Activated T-cell treated with anti-CD3 and anti-CD28 coated beads, Interleukin-2, amount 50 U/mL, for 24 hours (primary cell): Measurements from ENCODE around the gene RAB44.
A peak's percentile ranks its signal among the peaks of the same experiment; 100 is the strongest.
"Not testable (repeated sequence)": the region's sequence is repeated elsewhere in the genome, so short reads cannot be mapped to it uniquely, and the experiment has no call there.

Source experiments
- DNase-seq: peaks from one replicate; pipeline ENCODE4 v3.0.0-alpha.2; 2020
- H3K27ac Mint-ChIP-seq: 2 replicates; pipeline ENCODE4 v1.8.0; 2020; ENCODE audit warnings: mild to moderate bottlenecking, mixed read lengths
- H3K27me3 Mint-ChIP-seq: 2 replicates; pipeline ENCODE4 v1.8.0; 2020; ENCODE audit warnings: mixed read lengths
- H3K36me3 Mint-ChIP-seq: 2 replicates; pipeline ENCODE4 v1.8.0; 2020; ENCODE audit warnings: low read depth, mixed read lengths
- H3K4me1 Mint-ChIP-seq: 2 replicates; pipeline ENCODE4 v1.8.0; 2020; ENCODE audit warnings: low read depth, mixed read lengths
- H3K4me3 Mint-ChIP-seq: 2 replicates; pipeline ENCODE4 v1.8.0; 2020; ENCODE audit warnings: mild to moderate bottlenecking, moderate library complexity, mixed read lengths
- H3K9me3 Mint-ChIP-seq: 2 replicates; pipeline ENCODE4 v1.8.0; 2020; ENCODE audit warnings: mixed read lengths

Gene RAB44

GRCh38 chr6:36697481-36697903 lies at the start of gene RAB44:
RAB44 (plus strand) TSS chr6:36697826; CDS start chr6:36704236, 6,410 bp downstream.
- H3K27me3 Mint-ChIP-seq = no peaks in the 10 kb centered on the region
- no peaks in the 10 kb centered on the region for H3K9me3 Mint-ChIP-seq
- peaks cover 30% of the 10 kb centered on the region for H3K4me1 Mint-ChIP-seq
- peak; percentile 22 for DNase-seq
- H3K27ac Mint-ChIP-seq = peak within 1 kb of the TSS; percentile 33
- no peaks in the 10 kb centered on the region for H3K36me3 Mint-ChIP-seq
- no peak within 1 kb of the TSS for H3K4me3 Mint-ChIP-seq

- Mint-ChIP-seq H3K4me1 (no peaks in the 10 kb centered on the region), H3K4me3 (no peak overlapping the region), H3K27me3 (peaks cover 9% of the 10 kb centered on the region), H3K36me3 (no peaks in the 10 kb centered on the region), H3K27ac (no peak overlapping the region), H3K9me3 (no peaks in the 10 kb centered on the region)
- no peak for DNase-seq
Measured at GRCh38 chr6:36649086-36649485, 48.5 kb upstream of the RAB44 start.

- peaks cover 10% of the 10 kb centered on the region for H3K27me3 Mint-ChIP-seq
- H3K9me3 Mint-ChIP-seq = no peaks in the 10 kb centered on the region
- no peaks in the 10 kb centered on the region for H3K36me3 Mint-ChIP-seq
- H3K27ac Mint-ChIP-seq = no peak overlapping the region
- DNase-seq = no peak
- no peaks in the 10 kb centered on the region for H3K4me1 Mint-ChIP-seq
- no peak overlapping the region for H3K4me3 Mint-ChIP-seq
Measured at GRCh38 chr6:36649701-36650484, 47.7 kb upstream of the RAB44 start.

- Mint-ChIP-seq H3K27me3 (peaks cover 21% of the 10 kb centered on the region), H3K27ac (no peak overlapping the region), H3K9me3 (no peaks in the 10 kb centered on the region), H3K4me3 (no peak overlapping the region), H3K4me1 (no peaks in the 10 kb centered on the region), H3K36me3 (no peaks in the 10 kb centered on the region)
- DNase-seq = no peak
Measured at GRCh38 chr6:36650848-36651478, 46.7 kb upstream of the RAB44 start.

- Mint-ChIP-seq H3K4me1 (no peaks in the 10 kb centered on the region), H3K9me3 (no peaks in the 10 kb centered on the region), H3K27ac (no peak overlapping the region), H3K27me3 (peaks cover 26% of the 10 kb centered on the region), H3K4me3 (no peak overlapping the region), H3K36me3 (no peaks in the 10 kb centered on the region)
- DNase-seq = no peak
Measured at GRCh38 chr6:36651659-36652379, 45.8 kb upstream of the RAB44 start.

GRCh38 chr6:36654469-36654868 lies 43.2 kb upstream of the RAB44 start:
- H3K27ac Mint-ChIP-seq, H3K4me1 Mint-ChIP-seq, H3K9me3 Mint-ChIP-seq, H3K4me3 Mint-ChIP-seq, DNase-seq, H3K36me3 Mint-ChIP-seq: not testable (repeated sequence)
- H3K27me3 Mint-ChIP-seq = peaks cover 35% of the 10 kb centered on the region

- no peaks in the 10 kb centered on the region for H3K4me1 Mint-ChIP-seq
- no peaks in the 10 kb centered on the region for H3K9me3 Mint-ChIP-seq
- H3K27ac Mint-ChIP-seq = no peak overlapping the region
- no peak overlapping the region for H3K4me3 Mint-ChIP-seq
- peaks cover 41% of the 10 kb centered on the region for H3K27me3 Mint-ChIP-seq
- DNase-seq = no peak
- no peaks in the 10 kb centered on the region for H3K36me3 Mint-ChIP-seq
Measured at GRCh38 chr6:36655085-36655724, 42.4 kb upstream of the RAB44 start.

- H3K9me3 Mint-ChIP-seq = no peaks in the 10 kb centered on the region
- H3K4me1 Mint-ChIP-seq = no peaks in the 10 kb centered on the region
- H3K27me3 Mint-ChIP-seq = peaks cover 42% of the 10 kb centered on the region
- no peak for DNase-seq
- H3K27ac Mint-ChIP-seq = no peak overlapping the region
- H3K4me3 Mint-ChIP-seq = no peak overlapping the region
- H3K36me3 Mint-ChIP-seq = no peaks in the 10 kb centered on the region
Measured at GRCh38 chr6:36656441-36656840, 41.2 kb upstream of the RAB44 start.

- DNase-seq = no peak
- H3K36me3 Mint-ChIP-seq = no peaks in the 10 kb centered on the region
- peaks cover under 1% of the 10 kb centered on the region for H3K4me1 Mint-ChIP-seq
- no peaks in the 10 kb centered on the region for H3K9me3 Mint-ChIP-seq
- H3K27ac Mint-ChIP-seq = no peak overlapping the region
- H3K4me3 Mint-ChIP-seq = no peak overlapping the region
- peaks cover 42% of the 10 kb centered on the region for H3K27me3 Mint-ChIP-seq
Measured at GRCh38 chr6:36657271-36657670, 40.4 kb upstream of the RAB44 start.

- DNase-seq = no peak
- Mint-ChIP-seq H3K27me3 (peaks cover 43% of the 10 kb centered on the region), H3K36me3 (no peaks in the 10 kb centered on the region), H3K4me1 (peaks cover 9% of the 10 kb centered on the region), H3K27ac (no peak overlapping the region), H3K4me3 (no peak overlapping the region), H3K9me3 (no peaks in the 10 kb centered on the region)
Measured at GRCh38 chr6:36657942-36658544, 39.6 kb upstream of the RAB44 start.

- no peak for DNase-seq
- H3K36me3 Mint-ChIP-seq = no peaks in the 10 kb centered on the region
- H3K9me3 Mint-ChIP-seq = no peaks in the 10 kb centered on the region
- H3K4me3 Mint-ChIP-seq = no peak overlapping the region
- H3K27ac Mint-ChIP-seq = no peak overlapping the region
- peaks cover 41% of the 10 kb centered on the region for H3K27me3 Mint-ChIP-seq
- peaks cover 16% of the 10 kb centered on the region for H3K4me1 Mint-ChIP-seq
Measured at GRCh38 chr6:36659271-36659670, 38.4 kb upstream of the RAB44 start.

GRCh38 chr6:36660771-36661471 lies 36.7 kb upstream of the RAB44 start:
- Mint-ChIP-seq H3K4me1 (peaks cover 18% of the 10 kb centered on the region), H3K27me3 (peaks cover 30% of the 10 kb centered on the region), H3K27ac (no peak overlapping the region), H3K9me3 (no peaks in the 10 kb centered on the region), H3K4me3 (no peak overlapping the region), H3K36me3 (no peaks in the 10 kb centered on the region)
- DNase-seq = no peak

GRCh38 chr6:36662380-36662779 lies 35.2 kb upstream of the RAB44 start:
- no peaks in the 10 kb centered on the region for H3K9me3 Mint-ChIP-seq
- H3K4me1 Mint-ChIP-seq = peaks cover 18% of the 10 kb centered on the region
- H3K36me3 Mint-ChIP-seq = no peaks in the 10 kb centered on the region
- no peak overlapping the region for H3K27ac Mint-ChIP-seq
- no peak overlapping the region for H3K4me3 Mint-ChIP-seq
- DNase-seq = no peak
- H3K27me3 Mint-ChIP-seq = peaks cover 22% of the 10 kb centered on the region

- no peak overlapping the region for H3K4me3 Mint-ChIP-seq
- H3K4me1 Mint-ChIP-seq = peaks cover 18% of the 10 kb centered on the region
- no peaks in the 10 kb centered on the region for H3K36me3 Mint-ChIP-seq
- no peak overlapping the region for H3K27ac Mint-ChIP-seq
- DNase-seq = no peak
- H3K27me3 Mint-ChIP-seq = peaks cover 22% of the 10 kb centered on the region
- no peaks in the 10 kb centered on the region for H3K9me3 Mint-ChIP-seq
Measured at GRCh38 chr6:36662827-36663256, 34.8 kb upstream of the RAB44 start.
